Uterus (tissue), 2 donors: ENCODE data around the gene TBC1D5.

Experiments used
- CTCF ChIP-seq, 4 experiments: fragments of 200-600 bp in 2 of 4; fragments of 450-650 bp in 2 of 4; sonication (generic) in 2 of 4; IDR thresholded peaks; one replicate each; pipeline ENCODE4 v1.5.1; 2016 to 2019; ENCODE audit warnings: antibody characterized with exemption in 4 of 4, mild to moderate bottlenecking in 2 of 4, moderate library complexity in 1 of 4
- POLR2A ChIP-seq, 2 donors: fragments of 450-650 bp; IDR thresholded peaks; one replicate each; pipeline ENCODE4 v1.6.1; 2016; ENCODE audit warnings: antibody characterized with exemption in 2 of 2, mild to moderate bottlenecking in 1 of 2, moderate library complexity in 1 of 2

- no peak for TF ChIP-seq CTCF (IDR thresholded peaks at IDR 0.05)
- TF ChIP-seq POLR2A (IDR thresholded peaks at IDR 0.05) = no peak
Measured at GRCh38 chr3:17320266-17320665, 422.2 kb downstream of the TBC1D5 start.
